ENCODE data around the gene PRKN.

DNA sequence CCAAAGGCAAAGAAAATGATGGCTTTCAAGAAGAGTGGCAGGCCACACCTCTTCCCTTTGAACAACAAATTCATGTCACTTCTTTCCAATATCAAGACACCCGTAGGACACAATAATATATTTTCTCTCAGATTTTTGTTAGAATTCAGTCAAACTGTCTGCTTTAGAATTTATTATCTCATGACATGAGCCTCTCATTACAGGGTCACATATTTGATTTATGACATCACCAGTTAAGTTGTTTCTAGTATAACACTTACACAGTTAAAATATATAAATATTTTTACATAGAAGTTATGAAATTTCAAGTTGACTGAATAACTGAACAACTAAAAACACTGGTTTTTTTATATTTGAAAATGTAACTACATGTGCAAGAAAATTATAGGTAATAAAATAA, 1133.2 kb downstream of the PRKN start:
- TF ChIP-seq, protein P1, sequence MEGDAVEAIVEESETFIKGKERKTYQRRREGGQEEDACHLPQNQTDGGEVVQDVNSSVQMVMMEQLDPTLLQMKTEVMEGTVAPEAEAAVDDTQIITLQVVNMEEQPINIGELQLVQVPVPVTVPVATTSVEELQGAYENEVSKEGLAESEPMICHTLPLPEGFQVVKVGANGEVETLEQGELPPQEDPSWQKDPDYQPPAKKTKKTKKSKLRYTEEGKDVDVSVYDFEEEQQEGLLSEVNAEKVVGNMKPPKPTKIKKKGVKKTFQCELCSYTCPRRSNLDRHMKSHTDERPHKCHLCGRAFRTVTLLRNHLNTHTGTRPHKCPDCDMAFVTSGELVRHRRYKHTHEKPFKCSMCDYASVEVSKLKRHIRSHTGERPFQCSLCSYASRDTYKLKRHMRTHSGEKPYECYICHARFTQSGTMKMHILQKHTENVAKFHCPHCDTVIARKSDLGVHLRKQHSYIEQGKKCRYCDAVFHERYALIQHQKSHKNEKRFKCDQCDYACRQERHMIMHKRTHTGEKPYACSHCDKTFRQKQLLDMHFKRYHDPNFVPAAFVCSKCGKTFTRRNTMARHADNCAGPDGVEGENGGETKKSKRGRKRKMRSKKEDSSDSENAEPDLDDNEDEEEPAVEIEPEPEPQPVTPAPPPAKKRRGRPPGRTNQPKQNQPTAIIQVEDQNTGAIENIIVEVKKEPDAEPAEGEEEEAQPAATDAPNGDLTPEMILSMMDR (IDR thresholded peaks at IDR 0.05; ENCODE audit: low read length) = no peak
- no peak for TF ChIP-seq EZH2 (IDR thresholded peaks at IDR 0.05; ENCODE audit: borderline replicate concordance, low read length)

All from OCI-LY1 (cell line).